C4-2B (cell line): Measurements from ENCODE around the gene NYNRIN.
A peak's percentile ranks its signal among the peaks of the same experiment; 100 is the strongest.

Experiments
- H3K27ac ChIP-seq: fragments of 450-650 bp; 2 replicates; pipeline ENCODE4 v1.5.1; 2017
- ZFX ChIP-seq: fragments of 450-650 bp; IDR thresholded peaks from 2 replicates; pipeline ENCODE4 v1.6.1; 2017
- TF ChIP-seq, protein P1 (sequence below): fragments of 450-650 bp; conservative IDR thresholded peaks from 2 replicates; pipeline ENCODE4 v1.5.1; 2017; ENCODE audit warnings: mild to moderate bottlenecking

NYNRIN gene

GRCh38 chr14:24437020-24437735 is 38.4 kb downstream of the NYNRIN start:
- H3K27ac ChIP-seq, result no peak overlapping the region
- TF ChIP-seq, protein P1, sequence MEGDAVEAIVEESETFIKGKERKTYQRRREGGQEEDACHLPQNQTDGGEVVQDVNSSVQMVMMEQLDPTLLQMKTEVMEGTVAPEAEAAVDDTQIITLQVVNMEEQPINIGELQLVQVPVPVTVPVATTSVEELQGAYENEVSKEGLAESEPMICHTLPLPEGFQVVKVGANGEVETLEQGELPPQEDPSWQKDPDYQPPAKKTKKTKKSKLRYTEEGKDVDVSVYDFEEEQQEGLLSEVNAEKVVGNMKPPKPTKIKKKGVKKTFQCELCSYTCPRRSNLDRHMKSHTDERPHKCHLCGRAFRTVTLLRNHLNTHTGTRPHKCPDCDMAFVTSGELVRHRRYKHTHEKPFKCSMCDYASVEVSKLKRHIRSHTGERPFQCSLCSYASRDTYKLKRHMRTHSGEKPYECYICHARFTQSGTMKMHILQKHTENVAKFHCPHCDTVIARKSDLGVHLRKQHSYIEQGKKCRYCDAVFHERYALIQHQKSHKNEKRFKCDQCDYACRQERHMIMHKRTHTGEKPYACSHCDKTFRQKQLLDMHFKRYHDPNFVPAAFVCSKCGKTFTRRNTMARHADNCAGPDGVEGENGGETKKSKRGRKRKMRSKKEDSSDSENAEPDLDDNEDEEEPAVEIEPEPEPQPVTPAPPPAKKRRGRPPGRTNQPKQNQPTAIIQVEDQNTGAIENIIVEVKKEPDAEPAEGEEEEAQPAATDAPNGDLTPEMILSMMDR, result peak; percentile 28
- no peak for TF ChIP-seq ZFX

DNA sequence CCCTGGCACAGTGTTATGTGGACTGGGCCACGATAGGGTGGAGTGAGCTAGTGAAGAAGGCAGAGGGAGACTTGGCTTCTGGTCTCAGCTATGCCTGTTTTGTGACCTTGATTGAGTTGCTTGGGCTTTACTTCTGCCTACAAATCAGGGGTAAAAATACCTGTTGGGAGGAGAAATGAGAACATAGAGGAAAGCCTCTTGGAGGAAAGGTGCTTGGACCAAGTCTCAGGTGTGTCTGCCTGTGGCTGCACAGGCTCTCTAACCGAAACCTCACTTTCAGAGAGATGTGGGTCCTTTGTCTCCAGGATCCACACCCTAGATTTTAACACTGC is 38.9 kb downstream of the NYNRIN start:
- TF ChIP-seq, protein P1, result no peak
- no peak for TF ChIP-seq ZFX
- H3K27ac ChIP-seq, result no peak overlapping the region

- TF ChIP-seq, protein P1, result no peak
- no peak for TF ChIP-seq ZFX
- H3K27ac ChIP-seq, result no peak overlapping the region
Observed at GRCh38 chr14:24438223-24439097, 39.7 kb downstream of the NYNRIN start.

DNA sequence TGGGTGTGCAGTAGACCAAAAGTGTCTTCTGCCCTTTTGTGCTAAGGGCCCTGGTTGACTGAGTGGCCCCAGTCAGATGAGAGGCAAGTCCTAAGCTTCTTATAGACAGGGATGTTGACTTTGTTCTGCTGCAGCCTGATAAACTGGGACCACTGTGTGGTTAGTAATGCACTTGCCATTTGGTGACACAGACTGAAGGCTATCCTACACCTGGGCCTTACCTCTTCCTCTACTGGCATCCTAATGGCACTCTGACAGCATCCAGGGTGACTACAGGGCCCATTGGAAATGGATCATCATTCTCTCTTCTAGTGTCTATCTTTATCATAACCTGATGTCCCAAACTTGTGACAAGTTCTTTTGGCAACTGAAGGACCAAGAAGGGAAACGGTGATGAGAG is 40.5 kb downstream of the NYNRIN start:
- no peak overlapping the region for H3K27ac ChIP-seq
- TF ChIP-seq ZFX, result no peak
- TF ChIP-seq, protein P1, result no peak

GRCh38 chr14:24439830-24440605 is 41.2 kb downstream of the NYNRIN start:
- H3K27ac ChIP-seq, result no peak overlapping the region
- TF ChIP-seq, protein P1, result no peak
- TF ChIP-seq ZFX, result no peak

GRCh38 chr14:24440606-24441399 is 42.0 kb downstream of the NYNRIN start:
- TF ChIP-seq, protein P1, result no peak
- TF ChIP-seq ZFX, result no peak
- no peak overlapping the region for H3K27ac ChIP-seq
